ENCODE data around the gene DNMT3A.

The DNMT3A gene

DNA sequence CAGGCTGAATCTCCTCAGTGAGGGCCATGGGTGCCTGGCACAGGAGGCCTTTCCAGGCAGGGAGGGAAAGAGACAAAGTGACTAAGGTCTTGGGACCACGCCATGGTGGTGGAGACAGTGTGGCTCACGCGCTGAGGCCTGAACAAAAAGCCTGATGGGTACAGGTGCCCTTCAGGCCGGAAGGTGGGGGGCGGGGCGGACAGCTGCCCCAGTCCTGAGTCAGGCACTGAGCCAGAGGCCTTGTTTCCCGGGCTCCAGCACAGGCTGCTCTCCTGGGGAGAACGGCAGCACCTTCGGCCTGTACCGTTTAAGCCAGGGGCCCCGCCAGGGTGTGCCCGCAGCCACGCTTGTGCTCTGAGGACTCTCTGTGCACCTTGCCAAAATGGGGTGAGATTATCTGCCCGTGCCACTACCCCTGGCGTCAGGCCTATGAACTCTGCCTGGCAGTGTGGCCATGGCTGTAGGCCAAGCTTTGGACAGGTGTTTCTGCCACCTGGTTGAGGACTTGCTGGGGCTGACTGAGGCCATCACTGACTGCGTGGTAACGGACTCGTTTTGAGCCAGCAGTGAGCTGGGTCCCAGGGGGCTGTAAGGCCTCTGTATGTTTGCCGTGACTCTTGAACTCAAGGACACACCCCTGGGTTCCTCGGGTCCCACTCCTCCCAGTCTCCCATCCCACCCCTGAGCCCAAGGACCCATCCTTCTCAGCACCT lies 31.7 kb upstream of the DNMT3A start:
- H3K4me3 ChIP-seq (replicated peaks in 1 of 2; ENCODE audit: low read depth in 2 of 2, low read length in 2 of 2) = no peak overlapping the region
- DNase-seq (ENCODE audit: low read depth in 2 of 2) = no peak
- TF ChIP-seq, protein P1, sequence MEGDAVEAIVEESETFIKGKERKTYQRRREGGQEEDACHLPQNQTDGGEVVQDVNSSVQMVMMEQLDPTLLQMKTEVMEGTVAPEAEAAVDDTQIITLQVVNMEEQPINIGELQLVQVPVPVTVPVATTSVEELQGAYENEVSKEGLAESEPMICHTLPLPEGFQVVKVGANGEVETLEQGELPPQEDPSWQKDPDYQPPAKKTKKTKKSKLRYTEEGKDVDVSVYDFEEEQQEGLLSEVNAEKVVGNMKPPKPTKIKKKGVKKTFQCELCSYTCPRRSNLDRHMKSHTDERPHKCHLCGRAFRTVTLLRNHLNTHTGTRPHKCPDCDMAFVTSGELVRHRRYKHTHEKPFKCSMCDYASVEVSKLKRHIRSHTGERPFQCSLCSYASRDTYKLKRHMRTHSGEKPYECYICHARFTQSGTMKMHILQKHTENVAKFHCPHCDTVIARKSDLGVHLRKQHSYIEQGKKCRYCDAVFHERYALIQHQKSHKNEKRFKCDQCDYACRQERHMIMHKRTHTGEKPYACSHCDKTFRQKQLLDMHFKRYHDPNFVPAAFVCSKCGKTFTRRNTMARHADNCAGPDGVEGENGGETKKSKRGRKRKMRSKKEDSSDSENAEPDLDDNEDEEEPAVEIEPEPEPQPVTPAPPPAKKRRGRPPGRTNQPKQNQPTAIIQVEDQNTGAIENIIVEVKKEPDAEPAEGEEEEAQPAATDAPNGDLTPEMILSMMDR (IDR thresholded peaks at IDR 0.05; ENCODE audit: low read depth, low read length) = no peak

DNA sequence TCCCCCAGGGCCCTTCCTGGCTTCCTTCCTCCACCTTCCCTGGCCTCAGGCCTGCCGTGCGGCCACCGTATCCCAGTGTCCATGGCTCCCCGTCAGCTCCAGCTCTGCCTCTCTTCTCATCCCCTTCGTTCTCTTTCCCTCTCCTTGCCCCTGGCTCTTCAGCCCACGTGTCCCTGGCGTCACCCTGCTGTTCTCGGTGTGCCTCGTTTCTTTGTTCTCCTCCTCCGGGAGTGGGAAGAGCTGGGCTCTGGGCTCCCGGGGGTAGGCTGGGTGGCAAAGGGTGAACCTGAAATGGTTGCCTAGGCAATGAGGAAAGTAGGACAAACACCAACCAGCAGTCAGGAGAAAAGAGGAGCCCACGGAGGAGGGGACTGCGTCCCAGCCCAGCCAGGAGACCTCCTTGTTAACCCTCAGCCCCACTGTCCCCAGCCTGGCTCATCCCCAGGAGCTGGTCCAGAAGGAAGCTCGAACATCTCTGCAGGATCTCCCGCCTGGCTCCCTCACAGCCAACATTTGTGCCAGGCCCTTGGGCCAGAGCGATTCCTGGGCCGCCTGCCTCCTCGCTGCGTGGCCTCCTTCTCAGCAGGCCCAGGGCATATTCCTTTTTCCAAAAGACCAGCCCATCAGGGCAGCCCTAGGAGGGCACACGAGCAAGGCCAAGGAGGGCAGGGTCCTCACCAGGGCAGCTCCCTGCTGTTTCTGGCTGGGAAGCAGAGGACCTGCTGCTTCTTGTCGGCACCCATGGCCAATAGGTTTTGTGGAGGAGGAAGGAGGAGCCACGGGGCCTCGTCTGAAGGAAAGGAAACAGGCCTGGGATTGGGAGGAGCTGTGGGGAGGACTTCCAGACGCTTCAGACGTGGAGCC lies 30.9 kb upstream of the DNMT3A start:
- TF ChIP-seq, protein P1 (IDR thresholded peaks at IDR 0.05; ENCODE audit: low read depth, low read length) = no peak
- no peak overlapping the region for H3K4me3 ChIP-seq (replicated peaks in 1 of 2; ENCODE audit: low read depth in 2 of 2, low read length in 2 of 2)
- DNase-seq (ENCODE audit: low read depth in 2 of 2) = no peak

GRCh38 chr2:25371253-25372241 lies 29.8 kb upstream of the DNMT3A start:
- H3K4me3 ChIP-seq (replicated peaks in 1 of 2; ENCODE audit: low read depth in 2 of 2, low read length in 2 of 2) = no peak overlapping the region
- no peak for DNase-seq (ENCODE audit: low read depth in 2 of 2)
- TF ChIP-seq, protein P1 (IDR thresholded peaks at IDR 0.05; ENCODE audit: low read depth, low read length) = no peak

DNA sequence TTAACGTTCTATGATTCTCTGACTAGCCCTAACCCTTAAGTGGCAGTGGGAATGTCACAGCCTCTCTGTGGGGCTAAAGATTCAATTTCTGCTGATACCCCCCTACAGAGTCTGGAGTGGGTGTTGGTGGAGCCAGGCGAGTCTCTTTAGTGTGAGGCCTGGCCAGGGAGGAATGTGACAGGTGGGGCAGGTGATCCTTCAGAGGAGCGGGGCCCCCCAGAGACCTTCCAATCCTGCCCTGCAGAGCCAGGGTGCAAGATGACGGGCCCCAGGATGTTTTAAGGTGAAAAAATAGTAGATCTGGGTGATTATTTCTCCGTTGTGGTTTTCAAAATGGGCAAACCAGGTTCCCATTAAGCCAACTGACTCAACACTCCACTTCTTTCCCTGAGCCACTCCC lies 28.2 kb upstream of the DNMT3A start:
- H3K4me3 ChIP-seq (replicated peaks in 1 of 2; ENCODE audit: low read depth in 2 of 2, low read length in 2 of 2) = no peak overlapping the region
- TF ChIP-seq, protein P1 (IDR thresholded peaks at IDR 0.05; ENCODE audit: low read depth, low read length) = no peak
- DNase-seq (ENCODE audit: low read depth in 2 of 2) = no peak

DNA sequence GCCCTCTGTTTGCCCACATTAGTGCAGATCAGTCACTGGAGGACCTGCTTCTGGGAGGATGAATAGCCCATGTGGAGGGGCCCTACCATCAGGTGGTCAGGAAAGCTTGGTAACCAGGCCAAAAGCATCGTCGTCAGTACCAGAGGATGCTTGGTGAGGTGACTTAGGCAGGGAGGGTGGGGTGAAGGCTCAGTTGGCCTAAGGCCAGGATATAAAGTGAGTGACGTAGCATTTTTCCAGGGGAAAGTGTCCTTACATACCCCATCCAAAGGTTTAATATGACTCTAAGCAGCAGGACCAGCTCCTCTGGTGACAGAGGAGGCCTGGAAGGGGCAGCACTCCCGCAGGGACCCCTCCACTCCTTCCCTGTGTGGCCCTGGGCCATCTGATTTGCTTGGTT lies 27.7 kb upstream of the DNMT3A start:
- TF ChIP-seq, protein P1 (IDR thresholded peaks at IDR 0.05; ENCODE audit: low read depth, low read length) = no peak
- H3K4me3 ChIP-seq (replicated peaks in 1 of 2; ENCODE audit: low read depth in 2 of 2, low read length in 2 of 2) = no peak overlapping the region
- no peak for DNase-seq (ENCODE audit: low read depth in 2 of 2)

- no peak overlapping the region for H3K4me3 ChIP-seq (replicated peaks in 1 of 2; ENCODE audit: low read depth in 2 of 2, low read length in 2 of 2)
- TF ChIP-seq, protein P1 (IDR thresholded peaks at IDR 0.05; ENCODE audit: low read depth, low read length) = no peak
- DNase-seq (ENCODE audit: low read depth in 2 of 2) = no peak
Measured at GRCh38 chr2:25368660-25369059, 26.9 kb upstream of the DNMT3A start.
